ENCODE results near the gene DIAPH2. TPM values are rescaled to one million over a fixed set of nuclear protein-coding genes. Genes with fewer than 3 reads are reported as not detected.
"Not testable (repeated sequence)": the region's sequence is repeated elsewhere in the genome, so short reads cannot be mapped to it uniquely, and the experiment has no call there.

DIAPH2 gene
- total RNA-seq, 1 experiment from 2014 or later: 4.1 TPM

GRCh38 chrX:97380200-97380599 lies 695.6 kb downstream of the DIAPH2 start:
- no peak for DNase-seq (ENCODE audit: low read depth in 1 of 2, low spot score in 2 of 2)
- H3K36me3 ChIP-seq: no peaks in the 10 kb centered on the region
- no peak overlapping the region for H3K4me3 ChIP-seq
- H3K27ac ChIP-seq: no peak overlapping the region
- no peaks in the 10 kb centered on the region for H3K9me3 ChIP-seq (replicated peaks)
- no peaks in the 10 kb centered on the region for H3K4me1 ChIP-seq (replicated peaks)
- no peaks in the 10 kb centered on the region for H3K27me3 ChIP-seq (replicated peaks)

GRCh38 chrX:97384685-97385084 lies 700.0 kb downstream of the DIAPH2 start:
- no peaks in the 10 kb centered on the region for H3K4me1 ChIP-seq (replicated peaks)
- no peak for DNase-seq (ENCODE audit: low read depth in 1 of 2, low spot score in 2 of 2)

GRCh38 chrX:97387004-97387403 lies 702.4 kb downstream of the DIAPH2 start:
- Histone ChIP-seq H3K27me3 (replicated peaks) (no peaks in the 10 kb centered on the region), H3K4me1 (replicated peaks) (no peaks in the 10 kb centered on the region), H3K9me3 (replicated peaks) (no peaks in the 10 kb centered on the region), H3K27ac (no peak overlapping the region), H3K4me3 (no peak overlapping the region), H3K36me3 (no peaks in the 10 kb centered on the region)
- no peak for DNase-seq (ENCODE audit: low read depth in 1 of 2, low spot score in 2 of 2)

More at GRCh38 chrX:97384685-97385084, 700.0 kb downstream of the DIAPH2 start:
- H3K9me3 ChIP-seq (replicated peaks): no peaks in the 10 kb centered on the region
- no peaks in the 10 kb centered on the region for H3K27me3 ChIP-seq (replicated peaks)
- H3K36me3 ChIP-seq: no peaks in the 10 kb centered on the region
- no peak overlapping the region for H3K27ac ChIP-seq
- no peak overlapping the region for H3K4me3 ChIP-seq

GRCh38 chrX:97389761-97390192 lies 705.1 kb downstream of the DIAPH2 start:
- no peaks in the 10 kb centered on the region for H3K9me3 ChIP-seq (replicated peaks)
- H3K4me3 ChIP-seq: no peak overlapping the region
- H3K36me3 ChIP-seq: no peaks in the 10 kb centered on the region

GRCh38 chrX:97397371-97397770 lies 712.7 kb downstream of the DIAPH2 start:
- Histone ChIP-seq H3K4me1 (replicated peaks) (no peaks in the 10 kb centered on the region), H3K4me3 (no peak overlapping the region), H3K9me3 (replicated peaks) (no peaks in the 10 kb centered on the region), H3K27me3 (replicated peaks) (no peaks in the 10 kb centered on the region), H3K27ac (no peak overlapping the region), H3K36me3 (no peaks in the 10 kb centered on the region)
- DNase-seq (ENCODE audit: low read depth in 1 of 2, low spot score in 2 of 2): no peak

More at GRCh38 chrX:97389761-97390192, 705.1 kb downstream of the DIAPH2 start:
- H3K27ac ChIP-seq: peak overlapping the region; percentile 44; the same call in 1 of the 2 replicates
- DNase-seq (ENCODE audit: low read depth in 1 of 2, low spot score in 2 of 2): peak in 1 of 2 experiments; percentile 16
- H3K4me1 ChIP-seq (replicated peaks): no peaks in the 10 kb centered on the region
- no peaks in the 10 kb centered on the region for H3K27me3 ChIP-seq (replicated peaks)

GRCh38 chrX:97398030-97398551 lies 713.4 kb downstream of the DIAPH2 start:
- Histone ChIP-seq H3K27ac (no peak overlapping the region), H3K9me3 (replicated peaks) (no peaks in the 10 kb centered on the region), H3K27me3 (replicated peaks) (no peaks in the 10 kb centered on the region), H3K4me1 (replicated peaks) (no peaks in the 10 kb centered on the region), H3K4me3 (no peak overlapping the region), H3K36me3 (no peaks in the 10 kb centered on the region)
- no peak for DNase-seq (ENCODE audit: low read depth in 1 of 2, low spot score in 2 of 2)

GRCh38 chrX:97399400-97399799 lies 714.8 kb downstream of the DIAPH2 start:
- no peak overlapping the region for H3K27ac ChIP-seq
- no peaks in the 10 kb centered on the region for H3K36me3 ChIP-seq
- H3K4me1 ChIP-seq (replicated peaks): no peaks in the 10 kb centered on the region
- H3K9me3 ChIP-seq (replicated peaks): no peaks in the 10 kb centered on the region
- no peaks in the 10 kb centered on the region for H3K27me3 ChIP-seq (replicated peaks)
- H3K4me3 ChIP-seq: no peak overlapping the region
- DNase-seq (ENCODE audit: low read depth in 1 of 2, low spot score in 2 of 2): no peak

- DNase-seq (ENCODE audit: low read depth in 1 of 2, low spot score in 2 of 2): no peak
- Histone ChIP-seq H3K36me3 (no peaks in the 10 kb centered on the region), H3K4me1 (replicated peaks) (no peaks in the 10 kb centered on the region), H3K27ac (no peak overlapping the region), H3K9me3 (replicated peaks) (no peaks in the 10 kb centered on the region), H3K4me3 (no peak overlapping the region), H3K27me3 (replicated peaks) (no peaks in the 10 kb centered on the region)
Measured at GRCh38 chrX:97400492-97400891, 715.9 kb downstream of the DIAPH2 start.

- DNase-seq (ENCODE audit: low read depth in 1 of 2, low spot score in 2 of 2): no peak
Measured at GRCh38 chrX:97401154-97401553, 716.5 kb downstream of the DIAPH2 start.

GRCh38 chrX:97401586-97402136 lies 717.0 kb downstream of the DIAPH2 start:
- no peak for DNase-seq (ENCODE audit: low read depth in 1 of 2, low spot score in 2 of 2)
- H3K4me1 ChIP-seq (replicated peaks): no peaks in the 10 kb centered on the region
- no peaks in the 10 kb centered on the region for H3K9me3 ChIP-seq (replicated peaks)
- no peak overlapping the region for H3K4me3 ChIP-seq
- H3K27me3 ChIP-seq (replicated peaks): no peaks in the 10 kb centered on the region
- no peaks in the 10 kb centered on the region for H3K36me3 ChIP-seq
- no peak overlapping the region for H3K27ac ChIP-seq

More at GRCh38 chrX:97401154-97401553, 716.5 kb downstream of the DIAPH2 start:
- no peaks in the 10 kb centered on the region for H3K4me1 ChIP-seq (replicated peaks)
- H3K27ac ChIP-seq: no peak overlapping the region
- H3K36me3 ChIP-seq: no peaks in the 10 kb centered on the region
- no peaks in the 10 kb centered on the region for H3K9me3 ChIP-seq (replicated peaks)
- H3K27me3 ChIP-seq (replicated peaks): no peaks in the 10 kb centered on the region
- no peak overlapping the region for H3K4me3 ChIP-seq

- H3K4me3 ChIP-seq: no peak overlapping the region
- no peaks in the 10 kb centered on the region for H3K4me1 ChIP-seq (replicated peaks)
- H3K27me3 ChIP-seq (replicated peaks): no peaks in the 10 kb centered on the region
- no peaks in the 10 kb centered on the region for H3K9me3 ChIP-seq (replicated peaks)
- H3K36me3 ChIP-seq: no peaks in the 10 kb centered on the region
- no peak for DNase-seq (ENCODE audit: low read depth in 1 of 2, low spot score in 2 of 2)
- H3K27ac ChIP-seq: no peak overlapping the region
Measured at GRCh38 chrX:97402333-97402732, 717.7 kb downstream of the DIAPH2 start.

GRCh38 chrX:97402903-97403302 lies 718.3 kb downstream of the DIAPH2 start:
- no peaks in the 10 kb centered on the region for H3K9me3 ChIP-seq (replicated peaks)
- H3K27ac ChIP-seq: no peak overlapping the region
- DNase-seq (ENCODE audit: low read depth in 1 of 2, low spot score in 2 of 2): no peak
- H3K27me3 ChIP-seq (replicated peaks): no peaks in the 10 kb centered on the region
- no peaks in the 10 kb centered on the region for H3K4me1 ChIP-seq (replicated peaks)
- H3K36me3 ChIP-seq: no peaks in the 10 kb centered on the region
- no peak overlapping the region for H3K4me3 ChIP-seq

- H3K27me3 ChIP-seq (replicated peaks): no peaks in the 10 kb centered on the region
- H3K36me3 ChIP-seq: no peaks in the 10 kb centered on the region
- H3K4me1 ChIP-seq (replicated peaks): no peaks in the 10 kb centered on the region
- no peaks in the 10 kb centered on the region for H3K9me3 ChIP-seq (replicated peaks)
- no peak overlapping the region for H3K27ac ChIP-seq
- no peak overlapping the region for H3K4me3 ChIP-seq
- no peak for DNase-seq (ENCODE audit: low read depth in 1 of 2, low spot score in 2 of 2)
Measured at GRCh38 chrX:97405031-97405660, 720.5 kb downstream of the DIAPH2 start.

GRCh38 chrX:97409632-97410415 lies 725.2 kb downstream of the DIAPH2 start:
- H3K4me1 ChIP-seq (replicated peaks); H3K27me3 ChIP-seq (replicated peaks); H3K36me3 ChIP-seq; DNase-seq (ENCODE audit: low read depth in 1 of 2, low spot score in 2 of 2); H3K27ac ChIP-seq; H3K4me3 ChIP-seq; H3K9me3 ChIP-seq (replicated peaks): not testable (repeated sequence)

Measured in SJSA1 (cell line).